Measurements from ENCODE around the gene SARDH.
"Not testable (repeated sequence)": the region's sequence is repeated elsewhere in the genome, so short reads cannot be mapped to it uniquely, and the experiment has no call there.

DNA sequence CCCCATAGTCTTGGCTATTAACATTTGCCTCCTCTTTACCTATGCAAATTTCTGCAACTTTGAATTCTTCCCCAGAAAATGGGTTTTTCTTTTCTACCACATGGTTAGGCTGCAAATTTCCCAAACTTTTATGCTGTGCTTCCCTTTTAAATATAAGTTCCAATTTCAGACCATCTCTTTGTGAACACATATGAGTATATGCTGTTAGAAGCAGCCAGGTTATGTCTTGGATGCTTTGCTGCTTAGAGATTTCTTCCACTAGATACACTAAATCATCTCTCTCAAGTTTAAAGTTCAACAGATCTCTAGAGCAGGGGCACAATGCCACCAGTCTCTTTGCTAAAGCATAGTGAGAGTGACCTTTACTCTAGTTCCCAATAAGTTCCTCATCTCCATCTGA is 112.1 kb downstream of the SARDH start:
- TF ChIP-seq, protein P1, sequence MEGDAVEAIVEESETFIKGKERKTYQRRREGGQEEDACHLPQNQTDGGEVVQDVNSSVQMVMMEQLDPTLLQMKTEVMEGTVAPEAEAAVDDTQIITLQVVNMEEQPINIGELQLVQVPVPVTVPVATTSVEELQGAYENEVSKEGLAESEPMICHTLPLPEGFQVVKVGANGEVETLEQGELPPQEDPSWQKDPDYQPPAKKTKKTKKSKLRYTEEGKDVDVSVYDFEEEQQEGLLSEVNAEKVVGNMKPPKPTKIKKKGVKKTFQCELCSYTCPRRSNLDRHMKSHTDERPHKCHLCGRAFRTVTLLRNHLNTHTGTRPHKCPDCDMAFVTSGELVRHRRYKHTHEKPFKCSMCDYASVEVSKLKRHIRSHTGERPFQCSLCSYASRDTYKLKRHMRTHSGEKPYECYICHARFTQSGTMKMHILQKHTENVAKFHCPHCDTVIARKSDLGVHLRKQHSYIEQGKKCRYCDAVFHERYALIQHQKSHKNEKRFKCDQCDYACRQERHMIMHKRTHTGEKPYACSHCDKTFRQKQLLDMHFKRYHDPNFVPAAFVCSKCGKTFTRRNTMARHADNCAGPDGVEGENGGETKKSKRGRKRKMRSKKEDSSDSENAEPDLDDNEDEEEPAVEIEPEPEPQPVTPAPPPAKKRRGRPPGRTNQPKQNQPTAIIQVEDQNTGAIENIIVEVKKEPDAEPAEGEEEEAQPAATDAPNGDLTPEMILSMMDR (IDR thresholded peaks at IDR 0.05), result not testable (repeated sequence)
- not testable (repeated sequence) for TF ChIP-seq POLR2A (IDR thresholded peaks at IDR 0.05)
